A549 treated with RU486 at 1 μM for 4 hours (cell line): ENCODE results near the gene MAN2B1. TPM values are rescaled to one million over a fixed set of nuclear protein-coding genes. Genes with fewer than 3 reads are reported as not detected.

Source experiments
- total RNA-seq: library from RNA; stranded (reverse); fragments of 200-300 nt; extraction: Qiagen RNA extraction; gene quantifications from 5 replicates; pipeline ENCODE4 v1.2.3, GENCODE V29; 2022; ENCODE audit warnings: low read depth

MAN2B1 gene
- 16.4 to 21.2 TPM (median 17.4 TPM) in 5 replicates for total RNA-seq

GRCh38 chr19:12666265-12667048 lies at the start of gene MAN2B1, which contains the start of gene WDR83:
MAN2B1 (minus strand) TSS chr19:12666742; CDS start chr19:12666701, 41 bp downstream.
WDR83 (plus strand) TSS chr19:12666807; CDS start chr19:12669791, 2,984 bp downstream.

GRCh38 chr19:12696366-12697335 lies 30.1 kb upstream of the MAN2B1 start, which contains the start of gene FBXW9:
FBXW9 (minus strand) TSS chr19:12696631; CDS start chr19:12696581, 50 bp downstream.

GRCh38 chr19:12687496-12688196 lies 21.1 kb upstream of the MAN2B1 start, which contains the start of gene GNG14:
GNG14 (plus strand) TSS chr19:12687998; CDS start chr19:12688049, 51 bp downstream.

GRCh38 chr19:12681074-12681987 lies 14.8 kb upstream of the MAN2B1 start, which contains the start of gene DHPS:
DHPS (minus strand) TSS chr19:12681880; CDS start chr19:12681766, 114 bp downstream.

GRCh38 chr19:12610540-12611360 lies 55.8 kb downstream of the MAN2B1 start, which contains the start of the genes ZNF490 and ZNF791:
ZNF490 (minus strand) TSS chr19:12610813; CDS start chr19:12610680, 133 bp downstream.
ZNF791 (plus strand) TSS chr19:12610920; CDS start chr19:12611080, 160 bp downstream.

Other genes starting within 250 kb of the MAN2B1 start
- 0.76 to 1.5 TPM (median 0.99 TPM) in 5 replicates for gene ZNF443, start 225.7 kb downstream of the MAN2B1 start, total RNA-seq
- 0.05 TPM in 1 of 5 replicates, not detected in the others for gene ZNF709, start 181.9 kb downstream of the MAN2B1 start, total RNA-seq
- 0.95 to 2.9 TPM (median 2.1 TPM) in 5 replicates for gene ZNF564, start 115.3 kb downstream of the MAN2B1 start, total RNA-seq
- 0.45 to 0.81 TPM (median 0.66 TPM) in 5 replicates for gene ZNF490, start 55.9 kb downstream of the MAN2B1 start, total RNA-seq
- 4.3 to 6.2 TPM (median 5.3 TPM) in 5 replicates for gene ZNF791, start 55.8 kb downstream of the MAN2B1 start, total RNA-seq
- gene WDR83, start 65 bp upstream of the MAN2B1 start, total RNA-seq: 7.9 to 11.6 TPM (median 10.0 TPM) in 5 replicates
- gene DHPS, start 15.1 kb upstream of the MAN2B1 start, total RNA-seq: 40.7 to 54.1 TPM (median 49.5 TPM) in 5 replicates
- not detected in 5 replicates for gene GNG14, start 21.3 kb upstream of the MAN2B1 start, total RNA-seq
- gene FBXW9, start 29.9 kb upstream of the MAN2B1 start, total RNA-seq: 8.2 to 13.6 TPM (median 11.5 TPM) in 5 replicates
- gene TNPO2, start 57.2 kb upstream of the MAN2B1 start, total RNA-seq: 27.4 to 35.2 TPM (median 32.5 TPM) in 5 replicates
- 156 to 216 TPM (median 205 TPM) in 5 replicates for gene TRIR, start 67.9 kb upstream of the MAN2B1 start, total RNA-seq
- gene GET3, start 70.8 kb upstream of the MAN2B1 start, total RNA-seq: 70.9 to 96.0 TPM (median 93.4 TPM) in 5 replicates
- 0.05 to 0.14 TPM in 2 of 5 replicates, not detected in the others for gene BEST2, start 85.0 kb upstream of the MAN2B1 start, total RNA-seq
- gene HOOK2, start 108.8 kb upstream of the MAN2B1 start, total RNA-seq: 8.1 to 12.5 TPM (median 9.9 TPM) in 5 replicates
- gene JUNB, start 124.7 kb upstream of the MAN2B1 start, total RNA-seq: 86.0 to 165 TPM (median 133 TPM) in 5 replicates
- 0.48 to 1.4 TPM (median 0.76 TPM) in 5 replicates for gene PRDX2, start 135.1 kb upstream of the MAN2B1 start, total RNA-seq
- 0.70 to 17.2 TPM (median 12.5 TPM) in 4 of 5 replicates, not detected in the other for gene THSD8, start 135.3 kb upstream of the MAN2B1 start, total RNA-seq
- gene RNASEH2A, start 139.8 kb upstream of the MAN2B1 start, total RNA-seq: 32.3 to 49.1 TPM (median 44.2 TPM) in 5 replicates
- gene RTBDN, start 167.8 kb upstream of the MAN2B1 start, total RNA-seq: 0.10 to 0.34 TPM (median 0.22 TPM) in 4 of 5 replicates, not detected in the other
- 1.1 to 2.5 TPM (median 1.6 TPM) in 5 replicates for gene MAST1, start 171.8 kb upstream of the MAN2B1 start, total RNA-seq
- 25.6 to 33.3 TPM (median 31.1 TPM) in 5 replicates for gene DNASE2, start 214.7 kb upstream of the MAN2B1 start, total RNA-seq
- not detected in 5 replicates for gene KLF1, start 220.5 kb upstream of the MAN2B1 start, total RNA-seq
- gene GCDH, start 224.4 kb upstream of the MAN2B1 start, total RNA-seq: 9.1 to 10.2 TPM (median 9.5 TPM) in 5 replicates